ENCODE measurements around the gene CCDC175. TPM values are rescaled to one million over a fixed set of nuclear protein-coding genes. Genes with fewer than 3 reads are reported as not detected.

CCDC175 gene
- not detected for total RNA-seq
- polyA plus RNA-seq, result not detected

- DNase-seq, result peak; percentile 84
- Histone ChIP-seq H3K27ac (no peak within 1 kb of the TSS), H3K4me1 (peaks cover 0 to 9% (median 7%) of the 10 kb centered on the region in 4 donors), H3K9me3 (no peaks in the 10 kb centered on the region), H3K27me3 (no peaks in the 10 kb centered on the region), H3K36me3 (no peaks in the 10 kb centered on the region), H3K4me3 (peak within 1 kb of the TSS; percentile 10 to 46 (median 38))
- intact Hi-C loops (cut with DNase I), result loop anchor here (5.0 kb wide), 1 partner anchor 449 kb away; no protein-coding TSS in a partner anchor
- WGBS, 2 donors, result 15 to 19% methylated on average over 46 of the region's 46 CpGs
- TF ChIP-seq EP300 (IDR thresholded peaks at IDR 0.05) (no peak), CTCF (IDR thresholded peaks at IDR 0.05) (peak; percentile 10 to 64 (median 31))
Observed at GRCh38 chr14:59576332-59577294, at the start of gene CCDC175. CCDC175 (minus strand) TSS chr14:59576812; CDS start chr14:59576775, 37 bp downstream.

- Histone ChIP-seq H3K36me3 (no peaks in the 10 kb centered on the region), H3K27me3 (no peaks in the 10 kb centered on the region), H3K9me3 (no peaks in the 10 kb centered on the region), H3K27ac (no peak overlapping the region), H3K4me3 (no peak overlapping the region), H3K4me1 (no peaks in the 10 kb centered on the region)
- intact Hi-C loops (cut with DNase I), result no loop called here
- DNase-seq, result no peak
- 28 to 57% methylated on average over 2 of the region's 2 CpGs for WGBS, 2 donors
- no peak for TF ChIP-seq EP300 (IDR thresholded peaks at IDR 0.05)
- TF ChIP-seq POLR2AphosphoS5 (IDR thresholded peaks at IDR 0.05), result no peak
- no peak for TF ChIP-seq POLR2A (IDR thresholded peaks at IDR 0.05)
- no peak for TF ChIP-seq CTCF (IDR thresholded peaks at IDR 0.05)
Observed at GRCh38 chr14:59622631-59623030, 46.0 kb upstream of the CCDC175 start.

DNA sequence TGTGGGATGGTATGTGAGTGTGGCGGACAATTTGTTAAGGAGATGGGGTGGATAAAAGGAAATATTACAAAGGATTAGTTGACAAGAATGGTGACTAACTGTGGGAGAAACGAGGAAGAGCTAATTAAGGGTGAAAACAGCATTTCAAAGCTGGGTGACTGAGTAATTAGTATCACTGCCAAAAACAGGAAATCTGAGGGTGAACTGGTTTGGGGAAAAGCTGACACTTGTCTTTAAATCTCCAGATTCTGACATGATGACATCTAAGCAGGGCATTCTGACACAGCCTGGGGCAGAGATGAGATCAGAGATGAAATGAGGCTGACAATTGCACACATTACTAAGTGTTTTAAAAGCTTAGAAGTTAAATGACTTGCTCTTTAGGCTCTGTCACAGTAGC lies 42.4 kb upstream of the CCDC175 start:
- no peak for DNase-seq
- no peak overlapping the region for H3K4me3 ChIP-seq
- no peaks in the 10 kb centered on the region for H3K36me3 ChIP-seq
- no peaks in the 10 kb centered on the region for H3K27me3 ChIP-seq
- intact Hi-C loops (cut with DNase I), result no loop called here
- H3K4me1 ChIP-seq, result no peaks in the 10 kb centered on the region
- H3K9me3 ChIP-seq, result no peaks in the 10 kb centered on the region
- TF ChIP-seq EP300 (IDR thresholded peaks at IDR 0.05) (no peak), CTCF (IDR thresholded peaks at IDR 0.05) (no peak), POLR2AphosphoS5 (IDR thresholded peaks at IDR 0.05) (no peak), POLR2A (IDR thresholded peaks at IDR 0.05) (no peak)
- H3K27ac ChIP-seq, result no peak overlapping the region
- WGBS, 2 donors, result 72 to 74% methylated on average over 2 of the region's 2 CpGs

- Histone ChIP-seq H3K27ac (no peak overlapping the region), H3K9me3 (no peaks in the 10 kb centered on the region), H3K4me1 (no peaks in the 10 kb centered on the region), H3K36me3 (no peaks in the 10 kb centered on the region), H3K27me3 (no peaks in the 10 kb centered on the region), H3K4me3 (no peak overlapping the region)
- DNase-seq, result no peak
- 10 to 49% methylated on average over 3 of the region's 3 CpGs for WGBS, 2 donors
- intact Hi-C loops (cut with DNase I), result no loop called here
- TF ChIP-seq POLR2A (IDR thresholded peaks at IDR 0.05), result no peak
- TF ChIP-seq CTCF (IDR thresholded peaks at IDR 0.05), result no peak
- no peak for TF ChIP-seq POLR2AphosphoS5 (IDR thresholded peaks at IDR 0.05)
- TF ChIP-seq EP300 (IDR thresholded peaks at IDR 0.05), result no peak
Observed at GRCh38 chr14:59601056-59601455, 24.4 kb upstream of the CCDC175 start.

Measured in sigmoid colon (tissue), 7 donors.